ENCODE measurements around the gene ODAD2. TPM values are rescaled to one million over a fixed set of nuclear protein-coding genes. Genes with fewer than 3 reads are reported as not detected.
"Not testable (repeated sequence)": the region's sequence is repeated elsewhere in the genome, so short reads cannot be mapped to it uniquely, and the experiment has no call there.

Gene ODAD2
- total RNA-seq, 1 donor from 2014 or later, result 1.7 TPM

DNA sequence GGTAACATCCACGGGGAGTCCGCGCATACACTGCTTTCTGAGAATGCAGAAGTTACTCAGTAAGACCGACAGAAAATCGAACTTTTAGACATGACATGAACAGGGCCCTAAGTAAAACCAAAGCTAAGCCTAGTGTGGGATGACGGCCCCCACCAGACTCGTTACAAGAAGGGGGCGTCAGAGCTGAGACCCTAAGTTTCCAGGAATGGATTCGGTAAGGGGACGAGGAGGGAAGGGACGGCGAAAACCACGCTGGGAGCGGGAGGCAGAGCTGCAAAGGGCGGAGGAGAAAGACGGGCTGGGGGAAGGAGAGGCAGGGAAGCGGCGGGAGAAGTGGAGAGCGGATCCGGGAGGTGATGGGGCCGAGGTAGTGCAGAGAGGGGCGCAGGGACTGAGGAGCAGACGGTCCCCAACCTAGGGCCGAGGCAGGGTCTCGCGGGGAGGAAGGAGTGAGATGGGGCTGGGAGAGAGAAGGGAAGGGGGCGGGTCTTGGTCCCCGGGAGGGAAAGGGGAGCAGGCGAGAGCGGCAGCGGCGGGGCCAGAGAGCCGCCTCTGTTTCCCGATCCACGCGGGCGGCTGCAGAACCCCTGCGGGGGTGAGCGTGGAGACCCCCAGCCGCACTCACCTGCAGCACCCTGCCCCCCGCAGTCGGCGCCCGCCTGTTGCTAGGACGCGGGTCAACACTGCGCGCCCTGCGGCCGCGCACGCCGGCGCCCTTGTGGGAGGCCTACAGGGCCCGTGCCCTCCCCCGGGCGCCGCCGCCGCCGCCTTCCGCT is 513 bp downstream of the ODAD2 start:
- peak overlapping the region; percentile 65 for H3K4me3 ChIP-seq (ENCODE audit: low read depth, low read length)
- DNase-seq (ENCODE audit: low read depth), result no peak
- TF ChIP-seq, protein P1, sequence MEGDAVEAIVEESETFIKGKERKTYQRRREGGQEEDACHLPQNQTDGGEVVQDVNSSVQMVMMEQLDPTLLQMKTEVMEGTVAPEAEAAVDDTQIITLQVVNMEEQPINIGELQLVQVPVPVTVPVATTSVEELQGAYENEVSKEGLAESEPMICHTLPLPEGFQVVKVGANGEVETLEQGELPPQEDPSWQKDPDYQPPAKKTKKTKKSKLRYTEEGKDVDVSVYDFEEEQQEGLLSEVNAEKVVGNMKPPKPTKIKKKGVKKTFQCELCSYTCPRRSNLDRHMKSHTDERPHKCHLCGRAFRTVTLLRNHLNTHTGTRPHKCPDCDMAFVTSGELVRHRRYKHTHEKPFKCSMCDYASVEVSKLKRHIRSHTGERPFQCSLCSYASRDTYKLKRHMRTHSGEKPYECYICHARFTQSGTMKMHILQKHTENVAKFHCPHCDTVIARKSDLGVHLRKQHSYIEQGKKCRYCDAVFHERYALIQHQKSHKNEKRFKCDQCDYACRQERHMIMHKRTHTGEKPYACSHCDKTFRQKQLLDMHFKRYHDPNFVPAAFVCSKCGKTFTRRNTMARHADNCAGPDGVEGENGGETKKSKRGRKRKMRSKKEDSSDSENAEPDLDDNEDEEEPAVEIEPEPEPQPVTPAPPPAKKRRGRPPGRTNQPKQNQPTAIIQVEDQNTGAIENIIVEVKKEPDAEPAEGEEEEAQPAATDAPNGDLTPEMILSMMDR (conservative IDR thresholded peaks at IDR 0.05; ENCODE audit: low read depth, low read length), result no peak

DNA sequence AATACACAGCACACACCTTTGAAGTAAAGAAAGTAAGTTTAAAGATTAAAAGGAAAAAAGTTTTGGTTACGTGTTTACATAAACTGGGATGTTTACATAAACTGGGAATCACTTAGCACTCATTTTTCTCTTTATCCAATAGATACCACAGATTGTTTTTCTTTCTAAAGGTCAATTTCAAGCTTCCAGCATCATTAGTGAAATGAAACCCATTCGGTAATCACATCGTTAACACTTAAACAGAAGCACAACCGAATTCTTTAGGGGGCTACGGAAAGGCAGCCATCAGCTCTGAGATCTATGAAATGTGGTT is 1.1 kb downstream of the ODAD2 start:
- TF ChIP-seq, protein P1 (conservative IDR thresholded peaks at IDR 0.05; ENCODE audit: low read depth, low read length), result no peak
- H3K4me3 ChIP-seq (ENCODE audit: low read depth, low read length), result peak overlapping the region; percentile 65
- DNase-seq (ENCODE audit: low read depth), result no peak

DNA sequence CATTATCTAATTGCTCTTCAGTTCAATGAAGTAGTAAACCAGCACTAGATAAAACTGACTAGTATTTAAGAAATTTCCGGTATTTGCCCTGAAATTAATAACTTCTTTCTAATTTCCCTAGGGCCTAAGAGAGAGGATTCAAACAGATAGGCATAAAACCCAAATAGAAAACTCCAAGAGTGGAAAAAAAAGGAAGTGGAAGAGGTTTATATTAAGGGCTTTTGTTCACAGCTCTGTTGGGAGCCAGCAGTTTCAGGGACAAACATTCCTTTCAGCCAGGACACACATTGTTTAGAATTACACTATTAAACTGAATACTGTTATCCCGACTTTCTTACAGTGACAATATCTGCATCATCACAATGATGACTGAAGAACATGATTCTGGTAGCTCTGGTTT is 3.6 kb downstream of the ODAD2 start:
- H3K4me3 ChIP-seq (ENCODE audit: low read depth, low read length), result no peak overlapping the region
- DNase-seq (ENCODE audit: low read depth), result no peak
- TF ChIP-seq, protein P1 (conservative IDR thresholded peaks at IDR 0.05; ENCODE audit: low read depth, low read length), result no peak

DNA sequence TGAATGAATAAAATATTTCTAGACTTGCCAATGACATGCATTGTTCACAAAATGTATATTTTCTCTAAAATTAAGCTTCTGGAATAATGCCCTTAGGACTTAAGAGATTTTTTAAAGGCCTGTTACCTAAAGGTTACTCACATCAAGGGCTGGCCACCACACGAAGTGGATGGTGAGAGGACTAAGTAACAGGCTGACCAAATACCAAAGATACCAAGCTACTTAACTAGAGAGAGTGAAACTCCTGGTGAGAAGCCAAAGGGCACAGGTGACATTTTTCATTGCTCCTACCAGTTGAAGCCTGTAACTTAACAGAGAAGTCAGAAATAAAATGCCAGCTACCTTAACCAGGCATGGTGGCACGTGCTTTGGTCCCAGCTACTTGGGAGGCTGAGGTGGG is 9.5 kb downstream of the ODAD2 start:
- DNase-seq (ENCODE audit: low read depth); H3K4me3 ChIP-seq (ENCODE audit: low read depth, low read length): not testable (repeated sequence)

DNA sequence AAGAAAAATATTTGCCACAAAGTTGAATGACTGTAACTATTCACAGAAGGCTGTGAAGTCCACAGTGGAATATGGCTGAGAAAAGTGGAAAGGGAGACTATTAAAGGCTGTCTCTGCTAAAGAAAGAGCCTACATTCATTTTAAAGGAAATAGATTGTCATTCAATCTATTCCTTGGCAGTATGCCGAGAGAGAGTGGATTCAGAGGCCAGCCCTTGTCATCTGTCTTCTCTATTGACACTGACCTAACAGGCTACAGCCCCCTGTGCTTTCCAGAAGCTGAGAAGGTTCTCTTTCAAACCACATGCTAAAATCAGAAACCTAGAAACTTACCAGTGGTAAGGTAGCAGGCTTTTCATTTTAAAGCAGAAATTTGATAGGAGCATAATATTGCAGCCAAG is 12.1 kb downstream of the ODAD2 start:
- TF ChIP-seq, protein P1 (conservative IDR thresholded peaks at IDR 0.05; ENCODE audit: low read depth, low read length), result no peak
- no peak for DNase-seq (ENCODE audit: low read depth)
- no peak overlapping the region for H3K4me3 ChIP-seq (ENCODE audit: low read depth, low read length)

DNA sequence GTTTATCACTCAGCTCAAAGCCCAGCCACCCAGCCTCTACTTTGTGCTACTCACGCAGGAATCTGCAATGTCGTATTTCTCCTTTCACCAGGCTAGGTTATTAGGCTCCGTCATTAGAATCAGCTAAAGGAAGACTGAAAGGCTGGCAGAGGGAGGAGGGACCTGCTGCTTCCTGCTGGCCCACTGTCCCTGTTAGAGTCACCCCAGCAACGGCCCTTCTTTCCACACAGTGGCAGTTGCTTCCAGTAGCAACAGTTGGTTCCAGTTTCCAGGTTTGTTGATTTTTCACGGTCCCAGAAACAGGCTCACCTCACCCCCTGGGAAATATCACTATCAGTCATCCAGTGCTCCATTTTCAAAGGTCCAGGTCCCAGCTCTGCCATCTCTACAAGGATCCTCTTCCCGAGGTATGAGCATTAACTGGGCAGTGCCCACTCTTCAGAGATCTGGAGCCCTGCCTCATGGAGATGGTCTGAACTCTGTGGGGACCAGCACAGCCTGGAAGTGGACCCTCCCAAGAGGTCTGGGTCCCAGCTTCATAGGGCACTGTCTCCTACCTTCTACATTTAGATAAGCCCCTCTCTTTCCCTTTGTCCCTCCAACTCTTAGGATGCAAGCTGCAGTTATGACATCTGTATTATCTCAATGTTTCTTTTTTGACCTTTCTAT is 15.9 kb downstream of the ODAD2 start:
- TF ChIP-seq, protein P1 (conservative IDR thresholded peaks at IDR 0.05; ENCODE audit: low read depth, low read length), result no peak
- no peak overlapping the region for H3K4me3 ChIP-seq (ENCODE audit: low read depth, low read length)
- no peak for DNase-seq (ENCODE audit: low read depth)

DNA sequence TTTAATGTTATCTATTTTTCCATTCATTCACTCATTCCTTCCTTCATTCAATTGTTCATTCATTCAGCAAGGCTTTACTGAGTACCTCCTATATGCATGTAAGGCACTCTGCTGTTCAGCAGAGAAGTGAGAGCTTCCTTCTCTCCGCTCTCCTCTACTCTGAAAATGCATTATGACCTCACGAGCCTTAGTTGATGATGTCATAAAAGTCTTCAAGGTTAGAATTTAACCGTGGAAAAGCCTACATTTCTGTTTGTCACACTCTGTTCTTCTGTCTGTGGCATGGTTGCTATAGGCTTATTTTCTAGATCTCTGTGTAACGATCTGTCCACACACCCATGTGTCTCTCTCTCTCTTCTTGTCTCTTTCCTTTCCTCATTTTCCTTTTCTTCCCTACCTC is 17.1 kb downstream of the ODAD2 start:
- no peak for DNase-seq (ENCODE audit: low read depth)
- TF ChIP-seq, protein P1 (conservative IDR thresholded peaks at IDR 0.05; ENCODE audit: low read depth, low read length), result no peak
- H3K4me3 ChIP-seq (ENCODE audit: low read depth, low read length), result no peak overlapping the region

DNA sequence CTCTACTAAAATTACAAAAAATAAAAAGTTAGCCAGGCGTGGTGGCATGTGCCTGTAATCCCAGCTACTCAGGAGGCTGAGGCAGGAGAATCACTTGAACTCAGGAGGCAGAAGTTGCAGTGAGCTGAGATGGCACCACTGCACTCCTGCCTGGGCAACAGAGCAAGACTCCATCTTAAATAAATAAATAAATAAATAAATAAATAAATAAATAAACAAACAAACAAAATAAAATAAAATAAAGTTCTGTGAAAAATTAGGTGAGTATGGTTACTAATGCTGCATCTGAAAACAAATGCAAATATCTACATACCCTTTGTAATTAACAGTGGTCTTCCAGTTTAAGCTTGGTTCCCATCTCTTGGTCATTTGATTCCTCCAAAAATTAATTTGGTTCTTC is 28.1 kb downstream of the ODAD2 start:
- not testable (repeated sequence) for DNase-seq (ENCODE audit: low read depth); H3K4me3 ChIP-seq (ENCODE audit: low read depth, low read length)

DNA sequence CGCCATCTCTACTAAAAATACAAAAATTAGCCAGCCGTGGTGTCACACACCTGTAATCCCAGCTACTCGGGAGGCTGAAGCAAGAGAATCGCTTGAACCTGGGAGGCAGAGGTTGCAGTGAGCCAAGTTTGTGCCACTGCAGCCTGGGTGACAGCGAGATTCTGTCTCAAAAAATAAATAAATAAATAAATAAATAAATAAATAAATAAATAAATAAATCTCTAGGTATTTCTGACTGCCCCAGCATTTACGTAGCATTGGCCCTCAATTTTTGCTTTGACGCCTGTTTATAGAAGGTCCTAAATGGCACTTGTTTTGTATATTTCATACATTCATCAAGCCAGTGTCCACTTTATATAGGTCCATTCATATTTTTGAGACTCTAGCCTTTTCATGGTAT is 28.9 kb downstream of the ODAD2 start:
- not testable (repeated sequence) for DNase-seq (ENCODE audit: low read depth)

More for the DNA sequence above, 28.9 kb downstream of the ODAD2 start:
- not testable (repeated sequence) for H3K4me3 ChIP-seq (ENCODE audit: low read depth, low read length)
